Measurements from ENCODE around the gene FAM53B.
A peak's percentile ranks its signal among the peaks of the same experiment; 100 is the strongest.

The FAM53B gene

DNA sequence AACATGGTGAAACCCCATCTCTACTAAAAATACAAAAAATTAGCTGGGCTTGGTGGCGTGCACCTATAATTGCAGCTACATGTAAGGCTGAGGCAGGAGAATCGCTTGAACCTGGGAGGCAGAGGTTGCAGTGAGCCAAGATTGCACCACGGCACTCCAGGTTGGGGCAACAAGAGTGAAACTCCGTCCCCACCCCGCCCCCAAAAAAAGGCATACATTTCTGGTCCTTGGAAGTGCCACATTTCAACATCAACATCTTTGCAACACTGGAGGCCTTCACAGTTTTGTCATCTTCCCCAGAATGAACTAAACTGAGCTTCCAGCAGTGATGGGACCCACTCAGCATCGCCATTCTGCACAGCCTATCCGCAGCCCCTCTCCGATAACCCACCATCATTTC, 36.6 kb downstream of the FAM53B start:
- no peak for DNase-seq

GRCh38 chr10:124707144-124707467, 37.1 kb downstream of the FAM53B start:
- no peak for DNase-seq

- no peak for DNase-seq
Observed at GRCh38 chr10:124706462-124707143, 37.6 kb downstream of the FAM53B start.

- DNase-seq, result no peak
Observed at GRCh38 chr10:124705817-124706461, 38.2 kb downstream of the FAM53B start.

DNA sequence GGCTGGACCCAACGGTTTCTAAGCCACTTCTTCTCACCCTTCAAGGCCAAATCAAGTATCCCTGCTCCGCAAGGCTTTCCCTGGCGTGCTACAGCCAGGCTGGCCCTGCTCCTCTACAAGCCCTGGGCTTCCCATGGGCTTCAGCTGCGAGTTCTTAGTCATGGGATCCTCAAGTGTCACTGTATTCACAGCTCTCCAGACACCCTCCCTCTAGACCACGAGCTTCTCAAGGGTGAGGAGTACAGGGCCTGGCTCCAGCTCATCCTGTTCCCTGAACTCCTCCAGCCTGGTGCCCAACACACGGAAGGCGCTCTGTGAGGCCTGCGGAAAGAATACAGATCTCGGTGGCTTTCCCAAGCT, 38.8 kb downstream of the FAM53B start:
- DNase-seq, result no peak

GRCh38 chr10:124704428-124705380, 39.5 kb downstream of the FAM53B start:
- no peak for DNase-seq

DNA sequence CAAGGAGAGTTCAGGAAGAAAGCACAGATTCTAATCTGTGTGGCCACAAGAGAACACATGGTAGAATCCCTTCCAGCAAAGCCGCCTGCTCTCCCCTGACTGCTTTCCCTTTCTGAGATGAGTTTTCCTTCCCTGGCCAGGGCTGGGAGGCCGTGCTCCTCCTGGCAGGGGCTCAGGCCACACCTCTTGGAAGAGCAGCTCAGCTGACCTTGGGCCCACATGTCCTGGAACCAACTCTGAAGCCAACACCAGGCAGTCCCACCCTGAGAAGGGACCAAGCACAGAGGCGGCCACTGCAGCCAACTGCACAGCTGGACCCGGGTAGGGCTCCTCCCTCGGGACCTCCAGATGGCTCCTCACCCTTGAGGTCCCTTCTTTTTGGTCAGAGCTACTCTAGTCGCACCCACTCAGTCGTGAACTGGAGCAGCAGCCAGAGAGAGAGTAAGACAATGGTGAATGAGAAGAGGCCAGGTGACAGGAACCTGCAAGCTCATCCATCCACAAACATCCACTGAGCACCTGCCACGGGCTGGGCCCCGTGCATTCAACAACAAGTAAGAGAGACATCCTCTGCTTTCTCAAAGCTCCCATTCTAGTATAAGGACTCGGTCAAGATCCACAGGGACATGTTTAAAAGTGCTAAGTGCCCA, 40.3 kb downstream of the FAM53B start:
- no peak for DNase-seq

GRCh38 chr10:124703372-124703771, 40.8 kb downstream of the FAM53B start:
- no peak for DNase-seq

GRCh38 chr10:124701881-124702656, 42.1 kb downstream of the FAM53B start:
- peak; percentile 67 for DNase-seq

DNA sequence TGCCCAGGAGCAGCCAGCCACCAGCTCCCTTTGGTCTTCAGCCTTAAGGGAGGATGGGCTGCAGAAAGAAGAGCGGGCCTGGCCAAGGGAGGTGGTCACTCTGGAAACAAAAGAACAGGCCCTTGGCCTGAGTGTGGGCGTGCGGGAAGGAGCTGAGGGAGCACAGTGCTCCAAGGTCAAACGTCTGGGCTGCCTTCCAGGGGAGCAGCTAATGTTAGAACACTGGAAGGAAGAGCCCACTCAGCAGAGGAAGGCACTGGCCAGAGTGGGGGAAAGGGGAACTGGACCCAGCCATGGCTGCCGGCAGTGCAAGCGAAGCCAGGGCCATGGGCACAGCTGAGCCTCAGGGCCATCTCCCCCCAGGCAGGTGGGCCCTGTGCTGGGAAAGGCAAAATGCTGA, 42.7 kb downstream of the FAM53B start:
- no peak for DNase-seq

- no peak for DNase-seq
Observed at GRCh38 chr10:124701038-124701365, 43.2 kb downstream of the FAM53B start.

GRCh38 chr10:124700293-124701037, 43.7 kb downstream of the FAM53B start:
- DNase-seq, result no peak

DNA sequence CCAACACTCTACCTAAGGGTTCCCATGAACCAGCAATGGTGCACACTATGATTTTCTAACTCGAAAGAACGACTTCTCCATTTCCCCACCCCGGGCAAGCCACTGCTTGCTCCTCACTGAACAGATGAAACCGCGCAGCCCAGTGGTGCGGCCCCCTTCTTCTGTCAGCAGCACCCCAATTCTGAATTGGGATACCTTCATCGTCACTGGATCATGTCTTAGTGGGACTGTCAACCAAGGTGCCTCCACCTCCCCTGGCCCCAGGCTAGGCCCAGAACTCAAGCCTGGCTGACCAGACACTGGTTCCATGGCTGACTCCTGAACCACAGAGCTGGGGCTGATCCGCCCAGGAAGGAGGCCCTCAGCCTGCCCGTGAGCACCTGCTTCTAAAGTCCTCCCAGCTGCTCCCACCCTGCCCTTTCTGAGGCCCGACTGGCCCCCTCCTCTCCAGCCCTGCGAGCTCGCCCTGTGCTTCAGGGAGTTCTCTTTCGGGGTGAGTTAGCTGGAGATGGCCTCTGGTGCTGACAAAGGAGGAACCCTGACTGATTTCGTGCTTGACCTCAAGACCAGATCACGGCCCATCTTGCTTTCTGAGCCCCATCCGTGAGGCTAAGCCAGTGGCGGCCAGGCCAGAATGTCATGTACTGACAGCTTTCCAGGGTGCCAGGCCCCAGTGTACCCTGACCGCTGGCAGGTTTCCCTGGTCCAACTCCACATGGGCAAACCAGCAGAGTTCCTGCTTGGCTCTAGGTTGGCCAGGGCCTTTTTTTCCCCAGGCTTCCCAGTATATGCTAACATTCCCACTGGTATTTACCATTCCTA, 44.5 kb downstream of the FAM53B start:
- DNase-seq, result no peak

- DNase-seq, result no peak
Observed at GRCh38 chr10:124698545-124699469, 45.4 kb downstream of the FAM53B start.

- peak; percentile 43 for DNase-seq
Observed at GRCh38 chr10:124697837-124698544, 46.2 kb downstream of the FAM53B start.

DNA sequence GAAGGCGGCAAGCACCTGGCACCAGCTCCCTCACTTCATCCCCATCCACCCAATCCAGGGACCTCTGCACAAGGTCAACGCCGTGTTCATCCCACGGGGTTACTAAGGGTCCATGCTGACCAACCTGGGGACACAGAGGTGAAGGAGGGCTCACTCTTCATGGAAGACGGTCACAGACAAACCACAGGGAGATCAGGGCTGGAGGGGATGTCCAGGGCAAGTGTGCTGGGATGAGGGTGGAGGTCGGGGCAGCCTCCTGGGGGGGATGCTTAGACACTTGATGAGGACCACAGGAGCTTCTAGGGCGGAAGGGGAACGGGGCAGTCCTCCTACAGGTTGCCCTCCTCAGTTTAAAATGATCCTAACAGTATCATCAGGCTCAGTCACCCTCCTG, 46.7 kb downstream of the FAM53B start:
- no peak for DNase-seq

DNA sequence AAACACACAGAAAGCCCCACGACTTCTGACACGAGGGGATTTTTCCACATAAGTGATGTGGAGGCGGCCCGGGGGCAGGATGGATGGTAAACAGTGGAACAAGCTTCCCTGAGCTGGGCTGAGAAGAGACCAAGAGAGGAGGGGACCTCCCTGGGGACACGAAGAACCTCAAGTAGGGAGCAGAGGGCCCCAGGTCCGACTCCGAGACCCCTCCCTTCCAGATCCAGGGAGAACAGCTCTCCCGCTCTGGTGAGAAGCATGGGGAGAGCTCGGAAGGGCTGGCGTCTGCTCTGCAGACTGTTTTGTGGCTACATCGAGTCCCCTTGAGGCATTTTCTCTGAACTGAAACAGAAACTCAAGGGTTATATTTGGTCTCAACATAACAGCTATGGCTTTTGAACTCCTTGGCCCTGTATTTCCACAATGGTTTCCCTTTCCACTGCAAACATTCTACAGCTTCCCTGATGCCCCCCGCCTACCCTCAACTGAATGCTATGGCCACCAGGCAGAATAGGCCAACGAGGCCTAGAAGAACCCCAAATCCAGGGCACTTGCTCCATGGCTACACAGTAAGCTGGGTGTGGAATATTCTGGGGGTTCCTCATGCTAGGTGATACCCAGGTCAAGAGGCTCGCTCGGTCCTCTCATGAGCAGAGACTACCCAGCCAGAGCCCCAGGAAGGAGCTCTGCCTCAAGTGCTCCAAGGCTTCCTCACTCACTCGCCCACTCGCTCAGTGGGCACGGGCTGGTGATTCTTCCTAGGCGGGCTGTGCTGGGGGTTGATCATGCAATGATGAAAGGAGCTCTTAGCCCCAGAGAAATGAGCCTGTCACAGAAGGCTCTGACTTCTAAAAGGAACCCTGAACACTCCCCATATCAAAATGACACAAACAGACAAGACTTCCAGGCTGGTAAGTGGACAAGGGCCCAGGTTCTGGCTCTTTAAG, 47.5 kb downstream of the FAM53B start:
- peak; percentile 32 for DNase-seq

- no peak for DNase-seq
Observed at GRCh38 chr10:124695259-124695658, 48.9 kb downstream of the FAM53B start.
